HG02973 (cell line): ENCODE data around the gene SMCR8.
"Not testable (repeated sequence)": the region's sequence is repeated elsewhere in the genome, so short reads cannot be mapped to it uniquely, and the experiment has no call there.

ENCODE experiments used
- ATAC-seq: cut with Tn5 transposase; IDR thresholded peaks from one replicate; pipeline ENCODE4 v1.9.1; 2021; ENCODE audit warnings: moderate library complexity; ENCODE audit not compliant: unreplicated experiment

Gene SMCR8

GRCh38 chr17:18318771-18319450 lies 3.8 kb downstream of the SMCR8 start:
- no peak for ATAC-seq

- ATAC-seq: no peak
These were observed 4.6 kb downstream of the SMCR8 start for GRCh38 chr17:18319604-18320256.

- no peak for ATAC-seq
These were observed 5.2 kb downstream of the SMCR8 start for GRCh38 chr17:18320301-18320700.

GRCh38 chr17:18321309-18321708 lies 6.2 kb downstream of the SMCR8 start:
- ATAC-seq: no peak

GRCh38 chr17:18322522-18322921 lies 7.4 kb downstream of the SMCR8 start:
- ATAC-seq: no peak

- ATAC-seq: no peak
These were observed 7.9 kb downstream of the SMCR8 start for GRCh38 chr17:18323007-18323406.

- no peak for ATAC-seq
These were observed 8.5 kb downstream of the SMCR8 start for GRCh38 chr17:18323507-18324139.

- ATAC-seq: no peak
These were observed 9.3 kb downstream of the SMCR8 start for GRCh38 chr17:18324140-18325050.

GRCh38 chr17:18326039-18326438 lies 10.9 kb downstream of the SMCR8 start:
- ATAC-seq: no peak

- ATAC-seq: no peak
These were observed 11.5 kb downstream of the SMCR8 start for GRCh38 chr17:18326572-18326971.

GRCh38 chr17:18327093-18327492 lies 12.0 kb downstream of the SMCR8 start:
- ATAC-seq: no peak

- ATAC-seq: no peak
These were observed 12.5 kb downstream of the SMCR8 start for GRCh38 chr17:18327556-18327955.

GRCh38 chr17:18328643-18329204 lies 13.6 kb downstream of the SMCR8 start:
- no peak for ATAC-seq

GRCh38 chr17:18331879-18332278 lies 16.8 kb downstream of the SMCR8 start:
- no peak for ATAC-seq

- ATAC-seq: no peak
These were observed 17.9 kb downstream of the SMCR8 start for GRCh38 chr17:18332909-18333489.

- not testable (repeated sequence) for ATAC-seq
These were observed 23.1 kb downstream of the SMCR8 start for GRCh38 chr17:18338158-18338557.

GRCh38 chr17:18339933-18340332 lies 24.8 kb downstream of the SMCR8 start:
- ATAC-seq: no peak

GRCh38 chr17:18344021-18344420 lies 28.9 kb downstream of the SMCR8 start:
- ATAC-seq: no peak

GRCh38 chr17:18353541-18353940 lies 38.4 kb downstream of the SMCR8 start:
- no peak for ATAC-seq

- no peak for ATAC-seq
These were observed 41.5 kb downstream of the SMCR8 start for GRCh38 chr17:18356624-18357023.

GRCh38 chr17:18360518-18360917 lies 45.4 kb downstream of the SMCR8 start:
- ATAC-seq: no peak
